Measurements from ENCODE around the gene STAT3. TPM values are rescaled to one million over a fixed set of nuclear protein-coding genes. Genes with fewer than 3 reads are reported as not detected.
A peak's percentile ranks its signal among the peaks of the same experiment; 100 is the strongest.
"Not testable (repeated sequence)": the region's sequence is repeated elsewhere in the genome, so short reads cannot be mapped to it uniquely, and the experiment has no call there.

The STAT3 gene
- total RNA-seq, 2 experiments from 2014 or later, result 276 to 286 TPM

DNA sequence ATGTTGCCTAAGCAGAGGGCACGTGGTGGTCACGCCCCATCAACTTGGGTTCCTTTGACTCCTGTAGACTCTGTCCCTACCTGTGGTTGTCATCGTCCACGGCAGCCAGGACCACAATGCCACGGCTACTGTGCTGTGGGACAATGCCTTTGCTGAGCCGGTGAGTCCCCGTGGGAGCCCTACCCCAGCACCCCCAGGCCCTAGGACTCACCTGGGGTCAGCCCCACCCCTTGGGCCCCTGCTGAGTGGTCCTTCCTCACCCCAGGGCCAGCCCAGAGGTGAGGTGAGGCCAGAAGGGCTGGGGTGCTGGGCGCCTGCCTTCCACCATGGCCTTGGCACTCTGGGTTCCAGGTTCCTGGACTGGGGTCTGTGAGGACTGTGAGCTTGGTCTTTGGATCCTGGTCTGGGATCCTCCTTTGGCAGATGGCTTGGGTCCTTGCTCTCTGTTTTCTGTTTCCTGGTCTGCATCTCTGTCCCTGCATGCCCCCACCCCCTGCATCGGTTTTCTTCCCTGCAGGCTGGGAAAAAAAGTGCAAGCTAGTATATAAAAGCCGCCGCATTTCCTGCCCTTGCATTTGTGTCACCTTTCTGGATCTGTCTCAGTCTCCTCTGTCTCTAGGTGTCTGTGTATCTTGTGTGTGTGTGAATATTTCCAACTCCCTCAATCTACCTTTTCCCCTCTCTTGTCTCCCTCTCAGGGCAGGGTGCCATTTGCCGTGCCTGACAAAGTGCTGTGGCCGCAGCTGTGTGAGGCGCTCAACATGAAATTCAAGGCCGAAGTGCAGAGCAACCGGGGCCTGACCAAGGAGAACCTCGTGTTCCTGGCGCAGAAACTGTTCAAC lies 82.5 kb downstream of the STAT3 start:
- Mint-ChIP-seq H3K36me3 (ENCODE audit: low read depth) (peaks cover 83% of the 10 kb centered on the region), H3K9me3 (no peaks in the 10 kb centered on the region), H3K4me1 (ENCODE audit: low read depth) (peaks cover 53% of the 10 kb centered on the region), H3K27ac (peak overlapping the region; percentile 79), H3K4me3 (no peak overlapping the region), H3K27me3 (no peaks in the 10 kb centered on the region)
- peak; percentile 30 for DNase-seq
- no peak for TF ChIP-seq CTCF (IDR thresholded peaks at IDR 0.05)
- CTCF ChIA-PET, result interaction anchor here (1.2 to 1.8 kb wide), 2 partner anchors 98 to 101 kb away, joined by 3 to 4 read pairs; no protein-coding TSS in a partner anchor
- POLR2A ChIA-PET, result interaction anchor here (1.0 to 3.8 kb wide), 3 partner anchors 11 to 83 kb away, joined by 3 to 19 read pairs (median 4); no protein-coding TSS in a partner anchor
- ATAC-seq, result peak; percentile 12
- intact Hi-C loops (cut with micrococcal nuclease), result no loop called here

DNA sequence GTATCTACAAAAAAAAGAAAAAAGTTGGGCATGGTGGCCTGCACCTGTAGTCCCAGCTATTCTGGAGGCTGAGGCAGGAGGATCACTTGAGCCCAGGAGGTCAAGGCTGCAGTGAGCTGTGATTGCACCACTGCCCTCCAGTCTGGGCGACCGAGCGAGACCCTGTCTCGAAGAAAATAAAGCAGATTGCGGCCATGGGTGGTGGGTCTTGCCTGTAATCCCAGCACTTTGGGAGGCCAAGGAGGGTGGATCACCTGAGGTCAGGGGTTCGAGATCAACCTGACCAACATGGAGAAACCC lies 83.3 kb downstream of the STAT3 start:
- H3K4me3 Mint-ChIP-seq; H3K27ac Mint-ChIP-seq; H3K27me3 Mint-ChIP-seq; H3K9me3 Mint-ChIP-seq; intact Hi-C loops (cut with micrococcal nuclease); ATAC-seq; DNase-seq: not testable (repeated sequence)
- POLR2A ChIA-PET, result interaction anchor here (1.4 to 5.5 kb wide), 4 partner anchors 8 to 84 kb away, joined by 4 to 52 read pairs (median 12); no protein-coding TSS in a partner anchor
- peaks cover 45% of the 10 kb centered on the region for H3K4me1 Mint-ChIP-seq (ENCODE audit: low read depth)
- peaks cover 78% of the 10 kb centered on the region for H3K36me3 Mint-ChIP-seq (ENCODE audit: low read depth)
- CTCF ChIA-PET, result interaction anchor here (1.8 kb wide), 1 partner anchor 101 kb away, joined by 4 read pairs; no protein-coding TSS in a partner anchor

- ChIA-PET POLR2A (interaction anchor here (0.6 to 5.5 kb wide), 7 partner anchors 9 to 170 kb away, joined by 3 to 52 read pairs (median 4); no protein-coding TSS in a partner anchor), CTCF (interaction anchor here (1.4 to 2.7 kb wide), 4 partner anchors 8 to 102 kb away, joined by 3 to 8 read pairs (median 5); no protein-coding TSS in a partner anchor)
- ATAC-seq (no peak), DNase-seq (no peak)
- Mint-ChIP-seq H3K27me3 (no peaks in the 10 kb centered on the region), H3K36me3 (ENCODE audit: low read depth) (peaks cover 72% of the 10 kb centered on the region), H3K9me3 (no peaks in the 10 kb centered on the region), H3K27ac (no peak overlapping the region), H3K4me1 (ENCODE audit: low read depth) (peaks cover 40% of the 10 kb centered on the region), H3K4me3 (no peak overlapping the region)
- no peak for TF ChIP-seq CTCF (IDR thresholded peaks at IDR 0.05)
- intact Hi-C loops (cut with micrococcal nuclease), result no loop called here
These were observed 83.8 kb downstream of the STAT3 start for GRCh38 chr17:42304187-42305030.

DNA sequence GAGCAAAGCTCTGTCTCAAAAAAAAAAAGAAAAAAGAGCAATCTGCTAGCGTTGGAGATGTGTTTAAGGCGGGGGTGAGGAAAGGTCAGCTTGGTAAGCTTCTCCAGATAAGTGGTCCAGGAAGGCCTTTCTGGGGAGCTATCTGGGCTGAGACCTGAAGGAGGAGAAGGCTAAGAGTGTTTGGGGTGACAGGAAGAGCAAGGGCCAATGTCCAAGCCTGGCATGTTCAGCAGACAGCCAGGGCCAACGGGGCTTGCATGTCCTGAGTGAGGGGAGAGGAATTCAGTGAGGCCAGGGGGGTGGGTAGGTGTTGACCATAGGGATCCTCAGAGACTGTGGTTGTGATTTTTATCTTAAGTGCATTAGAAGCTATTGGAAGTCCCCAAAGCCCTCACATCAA lies 84.5 kb downstream of the STAT3 start:
- peak overlapping the region; percentile 0 for H3K27ac Mint-ChIP-seq
- ATAC-seq (no peak), DNase-seq (no peak)
- no peaks in the 10 kb centered on the region for H3K9me3 Mint-ChIP-seq
- ChIA-PET CTCF (interaction anchor here (0.6 to 2.7 kb wide), 4 partner anchors 8 to 223 kb away, joined by 3 to 8 read pairs (median 4); no protein-coding TSS in a partner anchor), POLR2A (interaction anchor here (0.7 to 5.5 kb wide), 6 partner anchors 9 to 169 kb away, joined by 3 to 52 read pairs (median 4); no protein-coding TSS in a partner anchor)
- H3K4me3 Mint-ChIP-seq, result no peak overlapping the region
- no peak for TF ChIP-seq CTCF (IDR thresholded peaks at IDR 0.05)
- H3K36me3 Mint-ChIP-seq (ENCODE audit: low read depth), result peaks cover 70% of the 10 kb centered on the region
- H3K27me3 Mint-ChIP-seq, result no peaks in the 10 kb centered on the region
- intact Hi-C loops (cut with micrococcal nuclease), result no loop called here
- H3K4me1 Mint-ChIP-seq (ENCODE audit: low read depth), result peaks cover 33% of the 10 kb centered on the region

DNA sequence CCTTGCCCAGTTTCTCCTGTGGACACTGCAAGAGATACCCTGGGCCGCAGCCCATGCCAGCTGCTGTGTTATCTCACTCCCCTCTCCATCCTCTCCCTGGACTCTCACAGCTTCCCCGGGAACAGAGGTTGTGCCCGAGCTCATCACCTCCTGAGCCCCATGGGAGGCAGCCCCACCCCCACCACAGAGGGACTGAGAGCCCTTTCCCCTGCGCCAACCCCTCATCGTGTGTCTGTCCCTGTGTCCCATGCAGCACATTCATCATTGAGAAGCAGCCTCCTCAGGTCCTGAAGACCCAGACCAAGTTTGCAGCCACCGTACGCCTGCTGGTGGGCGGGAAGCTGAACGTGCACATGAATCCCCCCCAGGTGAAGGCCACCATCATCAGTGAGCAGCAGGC lies 87.2 kb downstream of the STAT3 start:
- TF ChIP-seq CTCF (IDR thresholded peaks at IDR 0.05), result no peak
- ChIA-PET CTCF (interaction anchor here (0.8 to 2.0 kb wide), 4 partner anchors 10 to 105 kb away, joined by 3 to 7 read pairs (median 4); no protein-coding TSS in a partner anchor), POLR2A (interaction anchor here (0.7 to 5.5 kb wide), 3 partner anchors 12 to 16 kb away, joined by 3 to 52 read pairs (median 6); partner anchors contain the start of gene STAT5A)
- ATAC-seq (no peak), DNase-seq (no peak)
- H3K9me3 Mint-ChIP-seq, result no peaks in the 10 kb centered on the region
- no peak overlapping the region for H3K4me3 Mint-ChIP-seq
- intact Hi-C loops (cut with micrococcal nuclease), result no loop called here
- H3K27ac Mint-ChIP-seq, result no peak overlapping the region
- H3K4me1 Mint-ChIP-seq (ENCODE audit: low read depth), result peaks cover 22% of the 10 kb centered on the region
- H3K27me3 Mint-ChIP-seq, result no peaks in the 10 kb centered on the region
- peaks cover 61% of the 10 kb centered on the region for H3K36me3 Mint-ChIP-seq (ENCODE audit: low read depth)

GRCh38 chr17:42299913-42300312 lies 88.3 kb downstream of the STAT3 start:
- Mint-ChIP-seq H3K4me1 (ENCODE audit: low read depth) (peaks cover 27% of the 10 kb centered on the region), H3K36me3 (ENCODE audit: low read depth) (peaks cover 66% of the 10 kb centered on the region)
- H3K4me3 Mint-ChIP-seq; H3K27ac Mint-ChIP-seq; CTCF ChIA-PET; H3K9me3 Mint-ChIP-seq; H3K27me3 Mint-ChIP-seq; DNase-seq; intact Hi-C loops (cut with micrococcal nuclease); ATAC-seq: not testable (repeated sequence)
- POLR2A ChIA-PET, result interaction anchor here (5.5 kb wide), 1 partner anchor 13 kb away, joined by 52 read pairs; no protein-coding TSS in a partner anchor

- intact Hi-C loops (cut with micrococcal nuclease); DNase-seq; H3K27me3 Mint-ChIP-seq; H3K27ac Mint-ChIP-seq; H3K4me3 Mint-ChIP-seq; ATAC-seq; CTCF ChIA-PET; H3K9me3 Mint-ChIP-seq: not testable (repeated sequence)
- POLR2A ChIA-PET, result interaction anchor here (1.6 to 5.5 kb wide), 2 partner anchors 10 to 14 kb away, joined by 5 to 52 read pairs; no protein-coding TSS in a partner anchor
- Mint-ChIP-seq H3K4me1 (ENCODE audit: low read depth) (peaks cover 24% of the 10 kb centered on the region), H3K36me3 (ENCODE audit: low read depth) (peaks cover 66% of the 10 kb centered on the region)
These were observed 88.9 kb downstream of the STAT3 start for GRCh38 chr17:42299361-42299760.

Measured in activated CD8-positive, alpha-beta T cell treated with anti-CD3 and anti-CD28 coated beads for 36 hours (primary cell).